ENCODE data around the gene AGER.

DNA sequence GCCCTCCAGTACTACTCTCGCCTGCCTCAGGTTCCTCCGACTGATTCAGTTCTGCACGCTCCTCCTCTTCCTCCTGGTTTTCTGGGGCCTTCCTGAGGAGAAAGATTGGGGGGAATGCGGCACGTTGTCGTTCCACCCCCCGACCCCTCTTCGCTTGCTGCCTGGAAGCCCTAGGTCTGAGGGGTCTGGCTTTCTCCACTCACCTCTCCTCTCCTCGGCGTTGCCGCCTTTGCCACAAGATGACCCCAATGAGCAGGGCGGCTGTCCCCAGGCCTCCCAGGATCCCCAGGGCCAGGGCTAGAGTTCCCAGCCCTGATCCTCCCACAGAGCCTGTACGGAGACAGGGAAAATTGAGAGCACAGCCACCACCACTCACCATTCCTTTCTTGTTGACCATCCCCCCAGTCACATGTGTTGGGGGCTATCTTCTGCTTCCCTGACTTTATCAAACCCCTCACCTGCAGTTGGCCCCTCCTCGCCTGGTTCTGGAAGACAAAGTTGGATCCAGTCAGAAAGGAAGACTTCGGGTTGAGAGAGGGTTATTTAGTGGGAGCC, 2.8 kb downstream of the AGER start:
- TF ChIP-seq CTCF (IDR thresholded peaks at IDR 0.05) (no peak), EP300 (IDR thresholded peaks at IDR 0.05) (no peak), POLR2AphosphoS5 (IDR thresholded peaks at IDR 0.05) (no peak)

Data from upper lobe of left lung (tissue), 4 donors.